ENCODE measurements around the gene CLPTM1.
A peak's percentile ranks its signal among the peaks of the same experiment; 100 is the strongest.
"Not testable (repeated sequence)": the region's sequence is repeated elsewhere in the genome, so short reads cannot be mapped to it uniquely, and the experiment has no call there.

Gene CLPTM1

GRCh38 chr19:44973982-44974735, 19.0 kb downstream of the CLPTM1 start:
- DNase-seq (ENCODE audit: insufficient read length, low spot score): no peak
- no peak for FAIRE-seq

DNA sequence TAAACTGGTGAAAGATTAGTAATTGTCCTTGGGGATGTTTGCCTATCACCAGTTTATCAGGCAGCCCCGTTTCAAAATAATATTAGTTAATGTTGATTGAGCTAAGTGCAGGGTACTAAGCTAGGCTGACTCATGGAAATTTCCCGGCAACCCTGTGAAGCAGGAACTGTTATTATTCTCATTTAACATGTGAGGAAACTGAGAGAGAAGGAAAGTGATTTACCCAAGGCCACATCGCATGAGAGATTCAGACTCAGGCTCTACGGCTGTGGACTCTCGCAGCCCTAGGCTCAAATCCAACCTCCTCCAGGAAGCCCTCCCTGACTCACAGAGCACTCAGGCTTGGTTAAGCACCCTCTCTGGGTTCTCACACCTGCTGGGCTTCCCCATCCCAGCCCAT, 19.7 kb downstream of the CLPTM1 start:
- FAIRE-seq (no peak), DNase-seq (ENCODE audit: insufficient read length, low spot score) (no peak)

DNA sequence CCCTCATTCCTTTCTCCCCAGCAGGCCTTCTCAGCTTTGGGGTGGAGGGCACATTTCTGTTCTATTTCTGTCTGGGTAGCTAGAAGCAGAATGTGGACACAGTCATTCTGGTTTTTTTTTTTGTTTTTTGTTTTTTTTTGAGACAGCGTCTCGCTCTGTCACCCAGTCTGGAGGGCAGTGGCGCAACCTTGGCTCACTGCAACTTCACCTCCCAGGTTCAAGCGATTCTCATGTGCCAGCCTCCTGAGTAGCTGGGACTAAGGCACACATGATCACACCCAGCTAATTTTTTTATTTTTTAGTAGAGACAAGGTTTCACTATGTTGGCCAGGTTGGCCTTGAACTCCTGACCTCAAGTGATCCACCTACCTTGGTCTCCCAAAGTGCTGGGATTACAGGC, 20.3 kb downstream of the CLPTM1 start:
- FAIRE-seq (no peak), DNase-seq (ENCODE audit: insufficient read length, low spot score) (no peak)

DNA sequence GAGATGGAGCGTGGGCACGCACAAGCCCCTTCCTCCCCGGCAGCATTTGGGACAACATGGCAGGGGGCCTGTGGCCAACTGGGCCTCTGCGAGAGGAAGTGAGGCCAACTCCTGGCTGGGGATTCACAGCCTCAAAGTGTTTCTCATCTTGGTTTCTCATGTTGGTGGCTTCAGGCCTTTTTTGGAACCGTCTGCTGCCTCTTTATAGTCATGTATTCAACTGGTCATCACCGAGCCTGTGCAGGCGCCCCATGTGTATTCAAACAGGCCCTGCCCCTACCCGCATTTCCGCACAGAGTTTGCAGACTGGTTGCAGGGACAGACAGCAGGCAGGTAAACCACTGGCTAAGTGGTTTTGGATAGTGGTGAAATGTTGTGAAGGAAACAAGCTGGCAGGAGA, 28.8 kb downstream of the CLPTM1 start:
- DNase-seq (ENCODE audit: insufficient read length, low spot score): no peak
- FAIRE-seq: no peak

GRCh38 chr19:44985445-44985844, 30.3 kb downstream of the CLPTM1 start:
- DNase-seq (ENCODE audit: insufficient read length, low spot score) (no peak), FAIRE-seq (no peak)

DNA sequence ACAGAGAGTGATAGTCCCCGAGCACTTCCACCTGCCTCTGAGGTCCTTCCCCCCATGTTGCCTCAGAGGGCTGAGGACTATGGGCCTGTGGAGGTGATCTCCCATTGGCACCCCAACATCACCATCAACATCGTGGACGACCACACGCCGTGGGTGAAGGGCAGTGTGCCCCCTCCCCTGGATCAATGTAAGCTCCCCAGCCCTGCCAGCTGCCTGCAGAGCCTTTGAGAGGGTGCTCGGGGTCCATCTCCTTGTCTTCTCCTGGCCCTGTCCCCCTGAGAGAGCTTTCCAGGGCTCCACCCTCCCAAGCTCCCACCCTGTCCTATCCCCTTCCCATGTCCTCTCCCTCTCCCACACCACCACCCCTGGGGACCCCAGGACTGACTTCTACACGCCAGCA, 31.2 kb downstream of the CLPTM1 start:
- FAIRE-seq (no peak), DNase-seq (ENCODE audit: insufficient read length, low spot score) (no peak)

- DNase-seq (ENCODE audit: insufficient read length, low spot score) (no peak), FAIRE-seq (no peak)
These were observed 32.0 kb downstream of the CLPTM1 start for GRCh38 chr19:44987148-44987675.

GRCh38 chr19:44988273-44988672, 33.1 kb downstream of the CLPTM1 start:
- FAIRE-seq (no peak), DNase-seq (ENCODE audit: insufficient read length, low spot score) (no peak)

DNA sequence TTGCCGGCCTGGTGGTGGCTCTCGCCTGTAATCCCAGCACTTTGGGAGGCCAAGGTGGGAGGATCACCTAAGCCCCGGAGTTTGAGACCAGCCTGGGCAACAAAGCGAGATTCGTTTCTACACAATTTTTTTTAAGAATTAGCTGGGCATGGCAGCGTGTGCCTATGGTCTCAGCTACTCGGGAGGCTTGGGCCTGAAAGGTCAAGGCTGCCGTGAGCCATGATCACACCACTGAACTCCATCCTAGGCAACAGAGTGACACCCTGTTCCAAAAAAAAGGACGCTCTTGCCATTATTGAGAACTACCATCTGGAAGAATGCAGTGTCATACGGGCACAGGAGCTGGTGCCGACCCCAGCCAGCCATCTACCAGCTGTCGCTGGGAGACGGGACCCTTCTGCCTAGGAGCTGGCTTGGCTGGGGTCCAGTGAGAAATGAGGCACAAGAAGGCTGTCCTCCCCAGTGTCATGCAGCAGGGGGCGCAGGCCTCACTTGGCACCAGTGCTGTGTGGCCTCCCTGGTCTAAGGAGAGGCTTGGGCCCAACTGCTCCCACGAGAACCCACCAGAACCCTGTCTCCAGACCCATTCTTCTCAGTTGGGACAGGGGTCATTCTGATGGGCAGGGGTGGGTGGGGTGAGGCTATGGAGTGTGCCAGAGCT, 33.8 kb downstream of the CLPTM1 start:
- FAIRE-seq: no peak
- peak; percentile 31 for DNase-seq (ENCODE audit: insufficient read length, low spot score)

DNA sequence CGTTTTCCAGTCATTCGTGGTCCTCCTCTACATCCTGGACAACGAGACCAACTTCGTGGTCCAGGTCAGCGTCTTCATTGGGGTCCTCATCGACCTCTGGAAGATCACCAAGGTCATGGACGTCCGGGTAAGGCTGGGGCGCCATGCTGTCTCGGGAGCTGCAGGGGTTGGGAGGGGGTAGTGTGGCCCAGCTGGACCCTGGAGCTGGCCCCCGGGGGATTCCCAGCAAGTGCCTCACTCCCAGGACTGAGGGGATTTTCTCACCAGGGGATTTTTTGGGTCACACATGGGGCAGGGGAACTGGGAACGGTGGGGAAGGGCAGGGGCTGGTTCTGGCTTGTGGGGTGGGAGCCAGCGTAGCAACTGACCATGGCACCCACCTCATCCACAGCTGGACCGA, 35.3 kb downstream of the CLPTM1 start:
- no peak for FAIRE-seq
- no peak for DNase-seq (ENCODE audit: insufficient read length, low spot score)

DNA sequence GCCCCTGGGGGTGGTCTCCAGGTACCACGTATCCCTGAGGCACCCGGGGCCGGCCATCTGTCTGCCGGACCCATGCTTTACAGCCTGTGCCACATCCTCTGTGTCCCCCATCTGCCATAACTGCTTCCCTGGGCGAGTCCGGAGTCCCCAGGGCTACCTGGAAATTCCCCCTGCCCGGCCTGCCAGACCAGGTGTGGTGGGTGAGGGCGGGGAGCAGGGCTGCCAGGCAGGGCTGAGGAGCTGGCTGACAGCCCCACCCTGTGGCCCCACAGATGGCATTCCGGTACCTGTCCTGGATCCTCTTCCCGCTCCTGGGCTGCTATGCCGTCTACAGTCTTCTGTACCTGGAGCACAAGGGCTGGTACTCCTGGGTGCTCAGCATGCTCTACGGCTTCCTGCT, 35.8 kb downstream of the CLPTM1 start:
- no peak for FAIRE-seq
- no peak for DNase-seq (ENCODE audit: insufficient read length, low spot score)

- DNase-seq (ENCODE audit: insufficient read length, low spot score): no peak
- FAIRE-seq: no peak
These were observed 37.4 kb downstream of the CLPTM1 start for GRCh38 chr19:44992336-44993163.

- DNase-seq (ENCODE audit: insufficient read length, low spot score): no peak
- FAIRE-seq: no peak
These were observed 38.3 kb downstream of the CLPTM1 start for GRCh38 chr19:44993526-44993925.

- FAIRE-seq (no peak), DNase-seq (ENCODE audit: insufficient read length, low spot score) (no peak)
These were observed 38.9 kb downstream of the CLPTM1 start for GRCh38 chr19:44993926-44994537.

DNA sequence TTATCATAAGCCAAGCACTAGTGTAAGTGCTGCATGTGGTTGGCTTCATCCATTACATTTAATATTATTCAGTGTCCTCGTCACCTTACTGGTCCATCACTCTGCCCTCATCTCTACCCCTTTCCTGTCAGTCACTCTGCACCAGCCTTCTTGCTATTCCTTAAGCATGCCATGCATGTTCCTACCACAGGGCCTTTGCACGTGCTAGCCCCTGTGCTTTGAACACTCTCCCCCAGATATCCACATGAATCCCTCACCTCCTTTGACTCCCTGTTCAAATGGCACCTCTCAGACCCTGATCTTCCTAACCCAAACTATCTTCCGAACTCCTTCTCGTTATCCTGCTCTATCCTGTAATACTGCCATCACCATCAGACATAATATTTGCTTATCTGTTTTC, 42.8 kb downstream of the CLPTM1 start:
- DNase-seq (ENCODE audit: insufficient read length, low spot score) (no peak), FAIRE-seq (no peak)

DNA sequence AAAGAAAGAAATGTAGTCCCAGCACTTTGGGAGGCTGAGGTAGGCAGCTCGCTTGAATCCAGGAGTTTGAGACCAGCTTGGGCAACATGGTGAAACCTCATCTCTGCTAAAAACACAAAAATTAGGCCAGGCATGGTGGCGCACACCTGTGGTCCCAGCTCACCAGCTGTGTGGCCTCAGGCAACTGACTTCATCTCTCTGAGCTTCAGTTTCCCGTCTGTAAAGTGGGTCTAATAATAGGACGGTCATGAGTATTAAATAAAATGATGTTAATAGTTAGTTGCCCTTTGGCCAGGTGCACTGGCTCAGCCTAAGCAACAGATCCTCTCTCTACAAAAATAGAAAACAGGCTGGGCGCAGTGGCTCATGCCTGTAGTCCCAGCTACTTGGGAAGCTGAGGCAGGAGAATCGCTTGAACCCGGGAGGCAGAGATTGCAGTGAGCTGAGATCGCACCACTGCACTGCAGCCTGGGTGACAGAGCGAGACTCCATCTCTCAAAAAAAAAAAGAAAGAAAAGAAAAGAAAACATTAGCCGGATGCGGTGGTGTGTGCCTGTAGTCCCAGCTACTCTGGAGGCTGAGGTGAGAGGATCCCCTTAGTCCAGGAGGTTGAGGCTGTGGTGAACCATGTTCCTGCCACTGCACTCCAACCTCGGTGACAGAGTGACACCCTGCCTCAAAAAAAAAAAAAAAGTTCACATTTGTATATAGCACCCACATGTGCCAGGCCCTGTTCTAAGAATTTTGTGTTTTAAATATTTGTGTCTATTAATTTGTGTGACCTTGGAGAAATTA, 44.1 kb downstream of the CLPTM1 start:
- not testable (repeated sequence) for FAIRE-seq; DNase-seq (ENCODE audit: insufficient read length, low spot score)

DNA sequence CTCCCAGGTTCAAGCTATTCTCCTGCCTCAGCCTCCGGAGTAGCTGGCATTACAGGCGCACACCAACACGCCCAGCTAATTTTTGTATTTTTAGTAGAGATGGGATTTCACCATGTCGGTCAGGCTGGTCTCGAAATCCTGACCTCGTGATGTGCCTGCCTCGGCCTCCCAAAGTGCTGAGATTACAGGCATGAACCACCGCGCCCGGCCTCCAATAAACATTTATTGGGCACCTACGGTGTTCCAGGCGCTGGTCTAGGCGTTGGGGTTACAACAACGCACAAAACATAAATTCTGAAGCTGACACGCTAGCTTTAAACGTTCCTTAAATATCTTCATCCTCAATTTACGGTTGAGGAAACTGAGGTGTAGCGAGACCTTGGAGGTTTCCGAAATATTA, 45.5 kb downstream of the CLPTM1 start:
- not testable (repeated sequence) for FAIRE-seq; DNase-seq (ENCODE audit: insufficient read length, low spot score)

GRCh38 chr19:45001087-45001739, 46.0 kb downstream of the CLPTM1 start, which contains the start of gene RELB:
Gene RELB (plus strand): TSS chr19:45001464. CDS start chr19:45001580, 116 bp downstream.
- peak; percentile 94 for FAIRE-seq
- DNase-seq (ENCODE audit: insufficient read length, low spot score): peak; percentile 97

DNA sequence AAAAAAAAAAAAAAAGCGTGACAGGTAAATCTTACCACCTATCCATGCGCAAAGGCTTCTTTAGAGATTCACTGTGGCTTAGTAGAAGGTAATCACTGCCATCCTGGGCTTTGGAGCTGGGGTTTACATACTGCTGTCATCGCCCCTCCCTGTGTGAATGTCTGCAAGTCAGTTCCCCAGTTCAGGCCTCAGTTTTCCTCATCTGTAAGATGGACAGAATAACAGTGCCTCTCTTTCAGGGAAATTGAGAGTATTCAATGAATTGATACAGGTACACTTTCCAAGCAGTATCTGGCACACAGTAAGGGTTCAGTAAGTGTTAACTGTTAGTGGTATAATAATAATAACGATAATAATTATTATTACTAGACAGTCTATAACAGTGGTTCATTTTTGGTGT, 48.3 kb downstream of the CLPTM1 start:
- DNase-seq (ENCODE audit: insufficient read length, low spot score): no peak
- no peak for FAIRE-seq
